GM23248 (cell line): ENCODE data around the gene ABCC3.

Source experiments
- EZH2 ChIP-seq: fragments of 200-600 bp; sonication (generic); IDR thresholded peaks from 2 replicates; pipeline ENCODE4 v1.6.1; 2018; ENCODE audit warnings: antibody characterized with exemption, mild to moderate bottlenecking; ENCODE audit not compliant: insufficient read depth, poor library complexity, severe bottlenecking
- EZH2phosphoT487 ChIP-seq: fragments of 200-600 bp; sonication (generic); IDR thresholded peaks from 2 replicates; pipeline ENCODE4 v1.6.1; 2018; ENCODE audit warnings: antibody characterized with exemption, moderate library complexity, mild to moderate bottlenecking, low read depth; ENCODE audit not compliant: insufficient read depth

- TF ChIP-seq EZH2phosphoT487 (no peak), EZH2 (no peak)
These were observed 17.0 kb downstream of the ABCC3 start for GRCh38 chr17:50651661-50652060.
